SK-N-SH (cell line): ENCODE data around the gene ZFAND2A. TPM values are rescaled to one million over a fixed set of nuclear protein-coding genes. Genes with fewer than 3 reads are reported as not detected.
"Not testable (repeated sequence)": the region's sequence is repeated elsewhere in the genome, so short reads cannot be mapped to it uniquely, and the experiment has no call there.

Experiments
- CTCF ChIA-PET: fragments of 300-600, 350-600 bp; formaldehyde crosslinking; extraction: SDS; loops from one replicate; lab custom pipeline; 2021; lab: Yijun Ruan, JAX
- POLR2A ChIA-PET: fragments of 350-600 bp; sonication (Branson Sonifier 250); formaldehyde crosslinking; extraction: SDS; loops from one replicate; lab custom pipeline; 2020; ENCODE audit warnings: antibody characterized with exemption, inconsistent platforms; lab: Yijun Ruan, JAX
- DNase-seq: peaks from one replicate; pipeline ENCODE4 v3.0.0; 2012
- H2AFZ ChIP-seq: fragments of 200-600 bp; sonication (generic); 2 replicates; pipeline ENCODE4 v1.8.1; 2016; ENCODE audit warnings: antibody characterized with exemption, mild to moderate bottlenecking, low read depth
- H3F3A ChIP-seq: fragments of 200-600 bp; sonication (generic); replicated peaks from 2 replicates; pipeline ENCODE3; 2016; ENCODE audit warnings: antibody characterized with exemption, mild to moderate bottlenecking; ENCODE audit not compliant: insufficient read depth
- H3K27ac ChIP-seq, 2 experiments: fragments of 200-500 bp in 1 of 2; fragments of 200-600 bp in 1 of 2; sonication (Bioruptor generic) in 1 of 2; sonication (generic), shearing (Covaris generic) in 1 of 2; 2 replicates each; pipeline versions ENCODE4 v1.5.1 to v1.6.1; 2014 to 2016; ENCODE audit warnings: low read depth in 2 of 2, inconsistent platforms in 1 of 2, low read length in 1 of 2, mild to moderate bottlenecking in 1 of 2, mixed read lengths in 1 of 2
- H3K27me3 ChIP-seq: fragments of 200-600 bp; sonication (generic), shearing (Covaris generic); 2 replicates; pipeline ENCODE4 v1.6.1; 2016; ENCODE audit warnings: mixed run types; ENCODE audit not compliant: insufficient read depth
- H3K36me3 ChIP-seq, 2 experiments: fragments of 200-500 bp in 1 of 2; fragments of 200-600 bp in 1 of 2; sonication (Bioruptor generic) in 1 of 2; sonication (generic) in 1 of 2; replicated peaks in 1 of 2; 2 replicates each; pipeline versions ENCODE3 to v1.5.1; 2014 to 2016; ENCODE audit warnings: low read length in 1 of 2, mild to moderate bottlenecking in 1 of 2; ENCODE audit not compliant: insufficient read depth in 2 of 2, control insufficient read depth in 1 of 2
- H3K4me1 ChIP-seq, 2 experiments: fragments of 200-500 bp in 1 of 2; fragments of 200-600 bp in 1 of 2; sonication (Bioruptor generic) in 1 of 2; sonication (generic), shearing (Covaris generic) in 1 of 2; 2 replicates each; pipeline versions ENCODE4 v1.5.1 to v1.6.1; 2014 to 2016; ENCODE audit warnings: low read depth in 1 of 2, low read length in 1 of 2, mixed run types in 1 of 2; ENCODE audit not compliant: insufficient read depth in 2 of 2, control insufficient read depth in 1 of 2
- H3K4me2 ChIP-seq: fragments of 200-600 bp; sonication (generic), shearing (Covaris generic); 2 replicates; pipeline ENCODE4 v1.6.1; 2017; ENCODE audit warnings: mixed run types
- H3K4me3 ChIP-seq, 2 experiments: fragments of 200-500 bp in 1 of 2; fragments of 200-600 bp in 1 of 2; sonication (Bioruptor generic) in 1 of 2; sonication (generic), shearing (Covaris generic) in 1 of 2; 2 replicates each; pipeline versions ENCODE4 v1.5.1 to v1.8.1; 2014 to 2016; ENCODE audit warnings: low read depth in 2 of 2, inconsistent platforms in 1 of 2, low read length in 1 of 2, mild to moderate bottlenecking in 1 of 2, mixed read lengths in 1 of 2, moderate library complexity in 1 of 2
- H3K79me2 ChIP-seq: fragments of 200-600 bp; sonication (generic); 2 replicates; pipeline ENCODE4 v1.8.1; 2017; ENCODE audit warnings: mild to moderate bottlenecking; ENCODE audit not compliant: insufficient read depth
- H3K9ac ChIP-seq: fragments of 200-600 bp; sonication (generic); 2 replicates; pipeline ENCODE4 v1.6.1; 2017; ENCODE audit warnings: mixed run types
- H3K9me2 ChIP-seq: fragments of 200-600 bp; sonication (generic); 2 replicates; pipeline ENCODE4 v1.6.1; 2017; ENCODE audit warnings: mixed run types
- H3K9me3 ChIP-seq: fragments of 200-600 bp; sonication (generic); 2 replicates; pipeline ENCODE4 v1.6.1; 2017; ENCODE audit warnings: mixed run types, mild to moderate bottlenecking, moderate library complexity
- H4K20me1 ChIP-seq: fragments of 200-600 bp; sonication (generic); 2 replicates; pipeline ENCODE4 v1.6.1; 2017; ENCODE audit warnings: mild to moderate bottlenecking, mixed run types; ENCODE audit not compliant: insufficient read depth
- ELF1 ChIP-seq: IDR thresholded peaks from 2 replicates; pipeline ENCODE4 v1.4.0; 2012
- EP300 ChIP-seq, 2 experiments: IDR thresholded peaks; 2 replicates each; pipeline versions ENCODE4 v1.4.0 to v1.6.1; 2012; ENCODE audit warnings: borderline replicate concordance in 1 of 2, low read depth in 1 of 2, low read length in 1 of 2
- EZH2phosphoT487 ChIP-seq: fragments of 200-600 bp; sonication (generic); IDR thresholded peaks from 2 replicates; pipeline ENCODE4 v1.6.1; 2017; ENCODE audit warnings: low read depth, mixed run types, mild to moderate bottlenecking, antibody characterized with exemption, moderate library complexity, borderline replicate concordance
- FOXJ3 ChIP-seq: sonication (generic); formaldehyde crosslinking; IDR thresholded peaks from 2 replicates; pipeline ENCODE4 v1.5.1; 2020; ENCODE audit warnings: mild to moderate bottlenecking, missing genetic modification reagents
- FOXM1 ChIP-seq: IDR thresholded peaks from 2 replicates; pipeline ENCODE4 v1.4.0; 2012; ENCODE audit warnings: low read depth, mild to moderate bottlenecking
- GABPA ChIP-seq: IDR thresholded peaks from 2 replicates; pipeline ENCODE4 v1.4.0; 2012; ENCODE audit warnings: low read depth, mild to moderate bottlenecking
- JUND ChIP-seq: IDR thresholded peaks from 2 replicates; pipeline ENCODE4 v1.4.0; 2012
- MAX ChIP-seq: IDR thresholded peaks from 2 replicates; pipeline ENCODE4 v1.4.0; 2012; ENCODE audit warnings: low read depth
- MXI1 ChIP-seq: IDR thresholded peaks from 2 replicates; pipeline ENCODE4 v1.6.1; 2012; ENCODE audit warnings: mild to moderate bottlenecking, low read depth, low read length, improper control_type of control experiment
- NFIC ChIP-seq: IDR thresholded peaks from 2 replicates; pipeline ENCODE4 v1.4.0; 2012; ENCODE audit warnings: borderline replicate concordance
- NRF1 ChIP-seq: IDR thresholded peaks from 2 replicates; pipeline ENCODE4 v1.6.1; 2012; ENCODE audit warnings: low read depth, mild to moderate bottlenecking, low read length
- RCOR1 ChIP-seq: fragments of 150-350 bp; IDR thresholded peaks from 2 replicates; pipeline ENCODE4 v1.6.1; 2017; ENCODE audit warnings: antibody characterized with exemption, low read length
- RXRA ChIP-seq: IDR thresholded peaks from 2 replicates; pipeline ENCODE4 v1.4.0; 2012; ENCODE audit warnings: low read depth, mild to moderate bottlenecking, borderline replicate concordance
- SMC3 ChIP-seq: IDR thresholded peaks from 2 replicates; pipeline ENCODE4 v1.6.1; 2012; ENCODE audit warnings: low read depth, low read length, improper control_type of control experiment
- TAF1 ChIP-seq: IDR thresholded peaks from 2 replicates; pipeline ENCODE4 v1.6.1; 2012; ENCODE audit warnings: low read depth, mild to moderate bottlenecking, low read length, moderate library complexity, borderline replicate concordance
- WGBS: methylation state at CpG from one replicate; pipeline ENCODE4 v1.1.6; 2017; ENCODE audit warnings: low lambda C conversion rate; 5-methylcytosine and 5-hydroxymethylcytosine counted together
- polyA plus RNA-seq, 3 experiments: library from polyadenylated mRNA; depleted of rRNA; stranded (reverse); fragments of >200 nt; gene quantifications; 2 replicates each; pipeline ENCODE4 v1.2.3, GENCODE V29; 2012
- TF ChIP-seq, protein P1 (sequence below): fragments of 150-350 bp; IDR thresholded peaks from 2 replicates; pipeline ENCODE4 v1.6.1; 2017; ENCODE audit warnings: antibody characterized with exemption, low read length, low read depth, borderline replicate concordance
- TF ChIP-seq, protein P2 (sequence below): fragments of 150-350 bp; IDR thresholded peaks from 2 replicates; pipeline ENCODE4 v1.6.1; 2016; ENCODE audit warnings: mild to moderate bottlenecking, low read depth, low read length
- TF ChIP-seq, protein P3 (sequence below): IDR thresholded peaks from 2 replicates; pipeline ENCODE4; 2012
- TF ChIP-seq, protein P4 (sequence below): fragments of 200-600 bp; sonication (generic); IDR thresholded peaks from 2 replicates; pipeline ENCODE4 v1.6.1; 2017; ENCODE audit warnings: antibody characterized with exemption, mild to moderate bottlenecking, moderate library complexity
- TF ChIP-seq, protein P5 (sequence below): IDR thresholded peaks from 2 replicates; pipeline ENCODE4 v1.4.0; 2012; ENCODE audit warnings: low read depth, borderline replicate concordance

Gene ZFAND2A
- polyA plus RNA-seq, 1 of the 3 experiments (the other 2 are of a cell fraction): 38.9 TPM

DNA sequence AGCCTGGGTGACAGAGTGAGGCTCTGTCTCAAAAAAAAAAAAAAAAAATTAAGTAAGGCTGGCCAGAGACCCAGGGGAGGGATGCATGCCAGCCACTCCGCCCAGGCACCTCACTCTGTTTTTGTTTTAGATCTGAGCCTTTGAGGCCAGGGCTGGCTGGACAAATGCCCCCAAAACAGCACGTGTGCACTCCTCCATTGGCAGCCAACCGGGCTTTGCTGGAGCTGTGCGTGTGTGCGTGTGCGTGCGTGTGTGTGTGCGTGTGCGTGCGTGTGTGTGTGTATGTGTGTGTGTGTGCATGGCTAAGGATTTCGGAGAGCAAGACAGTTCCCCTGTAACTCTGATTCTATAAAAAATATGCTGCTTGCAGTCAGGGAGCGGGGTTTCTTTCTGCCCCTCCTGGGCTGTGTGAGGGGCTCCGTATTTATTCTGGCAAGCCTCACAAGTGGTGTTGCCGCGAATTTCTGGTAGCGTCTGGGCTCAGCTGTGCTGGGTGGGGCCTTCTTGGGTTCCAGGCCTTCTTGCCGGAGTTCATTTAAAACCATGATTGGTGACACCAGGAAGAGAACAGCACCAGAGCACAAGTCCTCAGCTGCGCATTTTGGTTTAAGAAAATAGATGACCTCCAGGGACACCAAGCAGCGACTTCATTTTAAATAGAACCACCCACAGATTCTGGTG lies 44.6 kb upstream of the ZFAND2A start:
- TF ChIP-seq JUND: no peak
- TF ChIP-seq MXI1: no peak
- TF ChIP-seq, protein P1, sequence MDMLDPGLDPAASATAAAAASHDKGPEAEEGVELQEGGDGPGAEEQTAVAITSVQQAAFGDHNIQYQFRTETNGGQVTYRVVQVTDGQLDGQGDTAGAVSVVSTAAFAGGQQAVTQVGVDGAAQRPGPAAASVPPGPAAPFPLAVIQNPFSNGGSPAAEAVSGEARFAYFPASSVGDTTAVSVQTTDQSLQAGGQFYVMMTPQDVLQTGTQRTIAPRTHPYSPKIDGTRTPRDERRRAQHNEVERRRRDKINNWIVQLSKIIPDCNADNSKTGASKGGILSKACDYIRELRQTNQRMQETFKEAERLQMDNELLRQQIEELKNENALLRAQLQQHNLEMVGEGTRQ: no peak
- TF ChIP-seq EP300 (IDR thresholded peaks at IDR 0.05; ENCODE audit: borderline replicate concordance in 1 of 2, low read depth in 1 of 2, low read length in 1 of 2): no peak
- no peak for TF ChIP-seq ELF1
- TF ChIP-seq, protein P2, sequence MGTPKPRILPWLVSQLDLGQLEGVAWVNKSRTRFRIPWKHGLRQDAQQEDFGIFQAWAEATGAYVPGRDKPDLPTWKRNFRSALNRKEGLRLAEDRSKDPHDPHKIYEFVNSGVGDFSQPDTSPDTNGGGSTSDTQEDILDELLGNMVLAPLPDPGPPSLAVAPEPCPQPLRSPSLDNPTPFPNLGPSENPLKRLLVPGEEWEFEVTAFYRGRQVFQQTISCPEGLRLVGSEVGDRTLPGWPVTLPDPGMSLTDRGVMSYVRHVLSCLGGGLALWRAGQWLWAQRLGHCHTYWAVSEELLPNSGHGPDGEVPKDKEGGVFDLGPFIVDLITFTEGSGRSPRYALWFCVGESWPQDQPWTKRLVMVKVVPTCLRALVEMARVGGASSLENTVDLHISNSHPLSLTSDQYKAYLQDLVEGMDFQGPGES: no peak
- TF ChIP-seq, protein P3, sequence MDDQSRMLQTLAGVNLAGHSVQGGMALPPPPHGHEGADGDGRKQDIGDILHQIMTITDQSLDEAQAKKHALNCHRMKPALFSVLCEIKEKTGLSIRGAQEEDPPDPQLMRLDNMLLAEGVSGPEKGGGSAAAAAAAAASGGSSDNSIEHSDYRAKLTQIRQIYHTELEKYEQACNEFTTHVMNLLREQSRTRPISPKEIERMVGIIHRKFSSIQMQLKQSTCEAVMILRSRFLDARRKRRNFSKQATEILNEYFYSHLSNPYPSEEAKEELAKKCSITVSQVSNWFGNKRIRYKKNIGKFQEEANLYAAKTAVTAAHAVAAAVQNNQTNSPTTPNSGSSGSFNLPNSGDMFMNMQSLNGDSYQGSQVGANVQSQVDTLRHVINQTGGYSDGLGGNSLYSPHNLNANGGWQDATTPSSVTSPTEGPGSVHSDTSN: no peak
- no peak for TF ChIP-seq FOXM1
- TF ChIP-seq, protein P4, sequence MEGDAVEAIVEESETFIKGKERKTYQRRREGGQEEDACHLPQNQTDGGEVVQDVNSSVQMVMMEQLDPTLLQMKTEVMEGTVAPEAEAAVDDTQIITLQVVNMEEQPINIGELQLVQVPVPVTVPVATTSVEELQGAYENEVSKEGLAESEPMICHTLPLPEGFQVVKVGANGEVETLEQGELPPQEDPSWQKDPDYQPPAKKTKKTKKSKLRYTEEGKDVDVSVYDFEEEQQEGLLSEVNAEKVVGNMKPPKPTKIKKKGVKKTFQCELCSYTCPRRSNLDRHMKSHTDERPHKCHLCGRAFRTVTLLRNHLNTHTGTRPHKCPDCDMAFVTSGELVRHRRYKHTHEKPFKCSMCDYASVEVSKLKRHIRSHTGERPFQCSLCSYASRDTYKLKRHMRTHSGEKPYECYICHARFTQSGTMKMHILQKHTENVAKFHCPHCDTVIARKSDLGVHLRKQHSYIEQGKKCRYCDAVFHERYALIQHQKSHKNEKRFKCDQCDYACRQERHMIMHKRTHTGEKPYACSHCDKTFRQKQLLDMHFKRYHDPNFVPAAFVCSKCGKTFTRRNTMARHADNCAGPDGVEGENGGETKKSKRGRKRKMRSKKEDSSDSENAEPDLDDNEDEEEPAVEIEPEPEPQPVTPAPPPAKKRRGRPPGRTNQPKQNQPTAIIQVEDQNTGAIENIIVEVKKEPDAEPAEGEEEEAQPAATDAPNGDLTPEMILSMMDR: no peak
- no peak for TF ChIP-seq FOXJ3 (CRISPR knock-in tag)
- no peak for TF ChIP-seq NFIC
- no peak for TF ChIP-seq RXRA
- TF ChIP-seq NRF1: no peak
- no peak for TF ChIP-seq TAF1
- TF ChIP-seq EZH2phosphoT487: no peak
- TF ChIP-seq RCOR1: no peak
- TF ChIP-seq GABPA: no peak
- TF ChIP-seq, protein P5, sequence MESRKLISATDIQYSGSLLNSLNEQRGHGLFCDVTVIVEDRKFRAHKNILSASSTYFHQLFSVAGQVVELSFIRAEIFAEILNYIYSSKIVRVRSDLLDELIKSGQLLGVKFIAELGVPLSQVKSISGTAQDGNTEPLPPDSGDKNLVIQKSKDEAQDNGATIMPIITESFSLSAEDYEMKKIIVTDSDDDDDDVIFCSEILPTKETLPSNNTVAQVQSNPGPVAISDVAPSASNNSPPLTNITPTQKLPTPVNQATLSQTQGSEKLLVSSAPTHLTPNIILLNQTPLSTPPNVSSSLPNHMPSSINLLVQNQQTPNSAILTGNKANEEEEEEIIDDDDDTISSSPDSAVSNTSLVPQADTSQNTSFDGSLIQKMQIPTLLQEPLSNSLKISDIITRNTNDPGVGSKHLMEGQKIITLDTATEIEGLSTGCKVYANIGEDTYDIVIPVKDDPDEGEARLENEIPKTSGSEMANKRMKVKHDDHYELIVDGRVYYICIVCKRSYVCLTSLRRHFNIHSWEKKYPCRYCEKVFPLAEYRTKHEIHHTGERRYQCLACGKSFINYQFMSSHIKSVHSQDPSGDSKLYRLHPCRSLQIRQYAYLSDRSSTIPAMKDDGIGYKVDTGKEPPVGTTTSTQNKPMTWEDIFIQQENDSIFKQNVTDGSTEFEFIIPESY: no peak
- no peak for TF ChIP-seq MAX
- no peak for TF ChIP-seq SMC3
- H3K27me3 ChIP-seq: peaks cover 99% of the 10 kb centered on the region
- H4K20me1 ChIP-seq: no peaks in the 10 kb centered on the region
- 10% methylated on average over 19 of the region's 19 CpGs for WGBS
- no peak overlapping the region for H3K27ac ChIP-seq
- H3K4me1 ChIP-seq: no peaks in the 10 kb centered on the region
- H3K79me2 ChIP-seq: no peaks in the 10 kb centered on the region
- H3K9me3 ChIP-seq: no peaks in the 10 kb centered on the region
- no peak overlapping the region for H3K9ac ChIP-seq
- no peaks in the 10 kb centered on the region for H3K36me3 ChIP-seq
- no peak overlapping the region for H2AFZ ChIP-seq
- no peaks in the 10 kb centered on the region for H3K9me2 ChIP-seq
- no peak for DNase-seq
- CTCF ChIA-PET: interaction anchor here (0.8 to 2.8 kb wide), 10 partner anchors 11 to 228 kb away, joined by 3 to 14 read pairs (median 5); no protein-coding TSS in a partner anchor
- no peaks in the 10 kb centered on the region for H3F3A ChIP-seq
- POLR2A ChIA-PET: interaction anchor here (0.6 kb wide), 1 partner anchor 18 kb away, joined by 3 read pairs; no protein-coding TSS in a partner anchor
- H3K4me2 ChIP-seq: no peak overlapping the region
- H3K4me3 ChIP-seq: no peak overlapping the region

- H3K9me3 ChIP-seq, H3K9ac ChIP-seq, H4K20me1 ChIP-seq, POLR2A ChIA-PET, H3K4me3 ChIP-seq, H3F3A ChIP-seq, H3K4me1 ChIP-seq, H3K4me2 ChIP-seq, DNase-seq, H2AFZ ChIP-seq, H3K27ac ChIP-seq, H3K79me2 ChIP-seq, H3K9me2 ChIP-seq, H3K36me3 ChIP-seq: not testable (repeated sequence)
- peaks cover 94% of the 10 kb centered on the region for H3K27me3 ChIP-seq
- WGBS: 34% methylated on average over 6 of the region's 6 CpGs
- CTCF ChIA-PET: interaction anchor here (0.9 to 2.5 kb wide), 2 partner anchors 8 to 24 kb away, joined by 3 to 7 read pairs; no protein-coding TSS in a partner anchor
These were observed 42.9 kb upstream of the ZFAND2A start for GRCh38 chr7:1202914-1203313.
